HepG2 (cell line): Measurements from ENCODE around the gene ASB16. TPM values are rescaled to one million over a fixed set of nuclear protein-coding genes. Genes with fewer than 3 reads are reported as not detected.

ENCODE experiments used
- CC2D1A ChIP-seq: sonication (generic); formaldehyde crosslinking; IDR thresholded peaks from 2 replicates; pipeline ENCODE4 v1.8.1; 2023; ENCODE audit warnings: mild to moderate bottlenecking, missing genetic modification reagents
- DNMT3B ChIP-seq: conservative IDR thresholded peaks from 2 replicates; pipeline ENCODE4 v1.6.1; 2016; ENCODE audit warnings: missing biosample characterization, control low read depth
- HNRNPK ChIP-seq: fragments of 200-400 bp; formaldehyde crosslinking; IDR thresholded peaks from 2 replicates; pipeline ENCODE4 v1.6.1; 2018; ENCODE audit warnings: low read length, low read depth, moderate library complexity, mild to moderate bottlenecking; ENCODE audit not compliant: poor library complexity, severe bottlenecking
- KDM2A ChIP-seq: sonication (generic); formaldehyde crosslinking; IDR thresholded peaks from 2 replicates; pipeline ENCODE4 v1.4.0; 2020; ENCODE audit warnings: low read depth, missing genetic modification reagents, borderline replicate concordance
- MEIS1 ChIP-seq: sonication (generic); formaldehyde crosslinking; IDR thresholded peaks from 2 replicates; pipeline ENCODE4 v1.9.0; 2021; ENCODE audit warnings: mild to moderate bottlenecking, missing genetic modification reagents, moderate library complexity, borderline replicate concordance
- MTA3 ChIP-seq: sonication (generic); formaldehyde crosslinking; IDR thresholded peaks from 2 replicates; pipeline ENCODE4 v1.4.0; 2020; ENCODE audit warnings: missing genetic modification reagents
- MYC ChIP-seq: sonication (generic); formaldehyde crosslinking; IDR thresholded peaks from 2 replicates; pipeline ENCODE4 v1.9.0; 2021; ENCODE audit warnings: missing genetic modification reagents, borderline replicate concordance
- THAP11 ChIP-seq: IDR thresholded peaks from 2 replicates; pipeline ENCODE4 v1.6.1; 2016; ENCODE audit warnings: missing biosample characterization, missing genetic modification reagents
- YEATS2 ChIP-seq: sonication (generic); formaldehyde crosslinking; IDR thresholded peaks from 2 replicates; pipeline ENCODE4 v1.4.0; 2020; ENCODE audit warnings: missing genetic modification reagents, borderline replicate concordance
- ZBTB3 ChIP-seq: sonication (generic); formaldehyde crosslinking; IDR thresholded peaks from 2 replicates; pipeline ENCODE4 v1.4.0; 2020; ENCODE audit warnings: low read depth, mild to moderate bottlenecking, moderate library complexity, missing genetic modification reagents, borderline replicate concordance
- ZNF672 ChIP-seq: sonication (generic); formaldehyde crosslinking; IDR thresholded peaks from 2 replicates; pipeline ENCODE4 v1.8.1; 2022; ENCODE audit warnings: missing genetic modification reagents
- ZNF777 ChIP-seq: sonication (generic); formaldehyde crosslinking; IDR thresholded peaks from 2 replicates; pipeline ENCODE4 v1.4.0; 2020; ENCODE audit warnings: missing genetic modification reagents
- polyA plus RNA-seq, 8 experiments: library from polyadenylated mRNA; depleted of rRNA in 3 of 8; stranded (reverse) in 7 of 8; unstranded in 1 of 8; fragments of >200 nt; fragmentation: Illumina TruSeq in 4 of 8; extraction: Trizol in 4 of 8; gene quantifications; 2 replicates each; pipeline versions ENCODE4 v1.2.1 to v1.2.3, GENCODE V29; 2011 to 2016; ENCODE audit warnings: low read depth in 4 of 8, missing spikeins in 1 of 8, mixed read lengths in 1 of 8; ENCODE audit not compliant: insufficient read depth in 1 of 8
- total RNA-seq, 5 experiments: library from RNA; depleted of rRNA; stranded (reverse); fragments of >200 nt; fragmentation: Illumina TruSeq; extraction: Trizol; gene quantifications; 2 replicates each; pipeline ENCODE4 v1.2.3, GENCODE V29; 2016; ENCODE audit warnings: low read depth in 1 of 5
- TF ChIP-seq, protein P1 (sequence below): sonication (generic); formaldehyde crosslinking; IDR thresholded peaks from 2 replicates; pipeline ENCODE4 v1.5.0; 2020; ENCODE audit warnings: missing genetic modification reagents
- TF ChIP-seq, protein P2 (sequence below): IDR thresholded peaks from 2 replicates; pipeline ENCODE4 v1.6.1; 2016; ENCODE audit warnings: low read depth, missing genetic modification reagents, missing compliant biosample characterization
- TF ChIP-seq, protein P3 (sequence below): sonication (generic); formaldehyde crosslinking; IDR thresholded peaks from 2 replicates; pipeline ENCODE4 v1.5.0; 2020; ENCODE audit warnings: missing genetic modification reagents
- TF ChIP-seq, protein P4 (sequence below): sonication (generic); formaldehyde crosslinking; IDR thresholded peaks from 2 replicates; pipeline ENCODE4 v1.5.0; 2020; ENCODE audit warnings: missing genetic modification reagents

The ASB16 gene
- total and polyA plus RNA-seq, 2 of the 13 experiments (the other 11 are each of a cell fraction or from before 2014, with no cell fraction given), result 0.07 TPM; not detected in 1

DNA sequence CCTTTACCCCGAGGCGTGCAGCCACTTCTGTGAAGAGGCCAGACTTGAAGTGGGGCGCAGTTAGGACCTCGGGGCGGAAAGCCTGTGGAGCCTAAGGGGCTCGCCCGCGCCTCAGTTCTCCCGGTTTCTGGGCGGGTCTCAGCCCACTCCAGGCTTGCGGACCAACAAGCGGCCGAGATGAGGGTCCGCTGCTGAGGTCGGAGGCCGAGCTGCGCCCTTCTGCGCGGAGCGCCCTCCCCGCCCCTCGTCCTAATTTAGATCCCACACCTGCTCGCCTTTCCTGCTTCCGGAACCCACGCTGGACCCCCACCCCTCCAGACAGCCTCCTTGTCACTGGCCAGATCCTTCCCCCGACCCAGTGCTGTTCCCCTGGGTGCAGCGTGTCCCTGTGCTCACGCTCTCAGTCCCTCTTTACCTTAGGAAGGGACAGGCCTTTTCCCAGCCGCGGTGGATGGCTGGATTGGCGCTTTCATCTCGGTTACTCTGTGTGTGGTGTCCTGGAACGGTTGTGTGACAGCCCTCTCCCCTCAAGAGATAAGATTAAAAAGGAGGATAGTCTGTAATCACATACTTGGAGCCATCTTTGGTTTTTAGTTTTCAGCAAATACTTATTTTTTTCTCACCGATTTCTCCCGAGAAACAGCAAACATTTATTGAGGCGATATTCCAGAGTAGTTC, 30.1 kb downstream of the ASB16 start (continued):
- TF ChIP-seq, protein P1, sequence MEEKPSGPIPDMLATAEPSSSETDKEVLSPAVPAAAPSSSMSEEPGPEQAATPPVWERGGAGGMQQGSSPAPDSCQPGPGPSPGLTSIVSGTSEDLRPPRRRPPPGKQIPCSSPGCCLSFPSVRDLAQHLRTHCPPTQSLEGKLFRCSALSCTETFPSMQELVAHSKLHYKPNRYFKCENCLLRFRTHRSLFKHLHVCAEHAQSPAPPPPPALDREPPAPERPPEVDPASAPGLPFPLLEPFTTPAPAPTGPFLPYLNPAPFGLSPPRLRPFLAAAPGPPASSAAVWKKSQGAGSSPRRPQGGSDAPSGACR, result no peak
- peak; percentile 61; the same call in 1 of the 2 replicates for TF ChIP-seq MEIS1
- TF ChIP-seq YEATS2 (CRISPR knock-in tag), result peak; percentile 35; the same call in 1 of the 2 replicates
- TF ChIP-seq, protein P2, sequence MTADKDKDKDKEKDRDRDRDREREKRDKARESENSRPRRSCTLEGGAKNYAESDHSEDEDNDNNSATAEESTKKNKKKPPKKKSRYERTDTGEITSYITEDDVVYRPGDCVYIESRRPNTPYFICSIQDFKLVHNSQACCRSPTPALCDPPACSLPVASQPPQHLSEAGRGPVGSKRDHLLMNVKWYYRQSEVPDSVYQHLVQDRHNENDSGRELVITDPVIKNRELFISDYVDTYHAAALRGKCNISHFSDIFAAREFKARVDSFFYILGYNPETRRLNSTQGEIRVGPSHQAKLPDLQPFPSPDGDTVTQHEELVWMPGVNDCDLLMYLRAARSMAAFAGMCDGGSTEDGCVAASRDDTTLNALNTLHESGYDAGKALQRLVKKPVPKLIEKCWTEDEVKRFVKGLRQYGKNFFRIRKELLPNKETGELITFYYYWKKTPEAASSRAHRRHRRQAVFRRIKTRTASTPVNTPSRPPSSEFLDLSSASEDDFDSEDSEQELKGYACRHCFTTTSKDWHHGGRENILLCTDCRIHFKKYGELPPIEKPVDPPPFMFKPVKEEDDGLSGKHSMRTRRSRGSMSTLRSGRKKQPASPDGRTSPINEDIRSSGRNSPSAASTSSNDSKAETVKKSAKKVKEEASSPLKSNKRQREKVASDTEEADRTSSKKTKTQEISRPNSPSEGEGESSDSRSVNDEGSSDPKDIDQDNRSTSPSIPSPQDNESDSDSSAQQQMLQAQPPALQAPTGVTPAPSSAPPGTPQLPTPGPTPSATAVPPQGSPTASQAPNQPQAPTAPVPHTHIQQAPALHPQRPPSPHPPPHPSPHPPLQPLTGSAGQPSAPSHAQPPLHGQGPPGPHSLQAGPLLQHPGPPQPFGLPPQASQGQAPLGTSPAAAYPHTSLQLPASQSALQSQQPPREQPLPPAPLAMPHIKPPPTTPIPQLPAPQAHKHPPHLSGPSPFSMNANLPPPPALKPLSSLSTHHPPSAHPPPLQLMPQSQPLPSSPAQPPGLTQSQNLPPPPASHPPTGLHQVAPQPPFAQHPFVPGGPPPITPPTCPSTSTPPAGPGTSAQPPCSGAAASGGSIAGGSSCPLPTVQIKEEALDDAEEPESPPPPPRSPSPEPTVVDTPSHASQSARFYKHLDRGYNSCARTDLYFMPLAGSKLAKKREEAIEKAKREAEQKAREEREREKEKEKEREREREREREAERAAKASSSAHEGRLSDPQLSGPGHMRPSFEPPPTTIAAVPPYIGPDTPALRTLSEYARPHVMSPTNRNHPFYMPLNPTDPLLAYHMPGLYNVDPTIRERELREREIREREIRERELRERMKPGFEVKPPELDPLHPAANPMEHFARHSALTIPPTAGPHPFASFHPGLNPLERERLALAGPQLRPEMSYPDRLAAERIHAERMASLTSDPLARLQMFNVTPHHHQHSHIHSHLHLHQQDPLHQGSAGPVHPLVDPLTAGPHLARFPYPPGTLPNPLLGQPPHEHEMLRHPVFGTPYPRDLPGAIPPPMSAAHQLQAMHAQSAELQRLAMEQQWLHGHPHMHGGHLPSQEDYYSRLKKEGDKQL (CRISPR knock-in tag), result no peak
- TF ChIP-seq KDM2A (CRISPR knock-in tag), result peak; percentile 93; the same call in 1 of the 2 replicates
- TF ChIP-seq THAP11 (CRISPR knock-in tag), result 0 out of 2 replicates have a peak, but pooled peaks have one; percentile 42
- TF ChIP-seq, protein P3, sequence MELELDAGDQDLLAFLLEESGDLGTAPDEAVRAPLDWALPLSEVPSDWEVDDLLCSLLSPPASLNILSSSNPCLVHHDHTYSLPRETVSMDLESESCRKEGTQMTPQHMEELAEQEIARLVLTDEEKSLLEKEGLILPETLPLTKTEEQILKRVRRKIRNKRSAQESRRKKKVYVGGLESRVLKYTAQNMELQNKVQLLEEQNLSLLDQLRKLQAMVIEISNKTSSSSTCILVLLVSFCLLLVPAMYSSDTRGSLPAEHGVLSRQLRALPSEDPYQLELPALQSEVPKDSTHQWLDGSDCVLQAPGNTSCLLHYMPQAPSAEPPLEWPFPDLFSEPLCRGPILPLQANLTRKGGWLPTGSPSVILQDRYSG (CRISPR knock-in tag), result no peak
- TF ChIP-seq CC2D1A, result no peak
- TF ChIP-seq ZNF672 (CRISPR knock-in tag), result no peak
- no peak for TF ChIP-seq MTA3 (CRISPR knock-in tag)
- TF ChIP-seq HNRNPK, result no peak
- TF ChIP-seq DNMT3B (CRISPR knock-in tag), result no peak
- TF ChIP-seq, protein P4, sequence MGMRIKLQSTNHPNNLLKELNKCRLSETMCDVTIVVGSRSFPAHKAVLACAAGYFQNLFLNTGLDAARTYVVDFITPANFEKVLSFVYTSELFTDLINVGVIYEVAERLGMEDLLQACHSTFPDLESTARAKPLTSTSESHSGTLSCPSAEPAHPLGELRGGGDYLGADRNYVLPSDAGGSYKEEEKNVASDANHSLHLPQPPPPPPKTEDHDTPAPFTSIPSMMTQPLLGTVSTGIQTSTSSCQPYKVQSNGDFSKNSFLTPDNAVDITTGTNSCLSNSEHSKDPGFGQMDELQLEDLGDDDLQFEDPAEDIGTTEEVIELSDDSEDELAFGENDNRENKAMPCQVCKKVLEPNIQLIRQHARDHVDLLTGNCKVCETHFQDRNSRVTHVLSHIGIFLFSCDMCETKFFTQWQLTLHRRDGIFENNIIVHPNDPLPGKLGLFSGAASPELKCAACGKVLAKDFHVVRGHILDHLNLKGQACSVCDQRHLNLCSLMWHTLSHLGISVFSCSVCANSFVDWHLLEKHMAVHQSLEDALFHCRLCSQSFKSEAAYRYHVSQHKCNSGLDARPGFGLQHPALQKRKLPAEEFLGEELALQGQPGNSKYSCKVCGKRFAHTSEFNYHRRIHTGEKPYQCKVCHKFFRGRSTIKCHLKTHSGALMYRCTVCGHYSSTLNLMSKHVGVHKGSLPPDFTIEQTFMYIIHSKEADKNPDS (CRISPR knock-in tag), result no peak
- TF ChIP-seq MYC, result peak; percentile 87
- peak; percentile 75 for TF ChIP-seq ZNF777
- no peak for TF ChIP-seq ZBTB3 (CRISPR knock-in tag)
